Activated CD8-positive, alpha-beta memory T cell treated with anti-CD3 and anti-CD28 coated beads, Interleukin-2, amount 10 ng/mL, durations not matched to agents 7 days and 5 days (primary cell): ENCODE data around the gene CELA1. TPM values are rescaled to one million over a fixed set of nuclear protein-coding genes. Genes with fewer than 3 reads are reported as not detected.

ENCODE experiments used
- ATAC-seq: fragments of 150-1000 bp; cut with Tn5 transposase; one replicate; pipeline ENCODE4 v1.10.0; 2021; ENCODE audit warnings: moderate library complexity
- CTCF ChIA-PET: fragments of 350-600 bp; sonication (Branson Sonifier 250); formaldehyde crosslinking; loops from one replicate; lab custom pipeline; 2021; ENCODE audit warnings: antibody characterized with exemption; lab: Charles Lee
- DNase-seq: peaks from one replicate; pipeline ENCODE4 v3.0.0-alpha.2; 2020
- H3K27ac Mint-ChIP-seq: one replicate; pipeline ENCODE4 v1.8.0; 2021; ENCODE audit warnings: mild to moderate bottlenecking, mixed read lengths
- H3K27me3 Mint-ChIP-seq: one replicate; pipeline ENCODE4 v1.8.0; 2021; ENCODE audit warnings: mixed read lengths
- H3K36me3 Mint-ChIP-seq: one replicate; pipeline ENCODE4 v1.8.0; 2021; ENCODE audit warnings: mild to moderate bottlenecking, mixed read lengths
- H3K4me1 Mint-ChIP-seq: one replicate; pipeline ENCODE4 v1.8.0; 2021; ENCODE audit warnings: mixed read lengths
- H3K4me3 Mint-ChIP-seq: one replicate; pipeline ENCODE4 v1.8.0; 2021; ENCODE audit warnings: mild to moderate bottlenecking, moderate library complexity, mixed read lengths
- H3K9me3 Mint-ChIP-seq: one replicate; pipeline ENCODE4 v1.8.0; 2022; ENCODE audit warnings: low read depth, mixed read lengths
- total RNA-seq, 2 experiments: library from RNA; stranded (reverse); gene quantifications; one replicate each; pipeline ENCODE4 v1.2.3, GENCODE V29; 2021

CELA1 gene
- not detected for total RNA-seq

GRCh38 chr12:51346581-51346980 lies at the start of gene CELA1:
TSS of gene CELA1 (minus strand) at chr12:51346679. CDS start at chr12:51346638, 41 bp downstream.
- no peaks in the 10 kb centered on the region for H3K27me3 Mint-ChIP-seq
- no peaks in the 10 kb centered on the region for H3K36me3 Mint-ChIP-seq
- H3K27ac Mint-ChIP-seq, result no peak within 1 kb of the TSS
- H3K4me3 Mint-ChIP-seq, result no peak within 1 kb of the TSS
- DNase-seq (no peak), ATAC-seq (no peak)
- H3K9me3 Mint-ChIP-seq, result no peaks in the 10 kb centered on the region
- CTCF ChIA-PET, result no interaction called here
- H3K4me1 Mint-ChIP-seq, result peaks cover 1% of the 10 kb centered on the region

- DNase-seq, result peak; percentile 74
- Mint-ChIP-seq H3K27me3 (no peaks in the 10 kb centered on the region), H3K4me1 (peaks cover 41% of the 10 kb centered on the region), H3K27ac (peak overlapping the region; percentile 84), H3K9me3 (no peaks in the 10 kb centered on the region), H3K36me3 (no peaks in the 10 kb centered on the region), H3K4me3 (peak overlapping the region; percentile 62)
- ATAC-seq, result peak; percentile 35
- CTCF ChIA-PET, result interaction anchor here (0.9 to 3.5 kb wide), 8 partner anchors 11 to 585 kb away, joined by 3 to 19 read pairs (median 4); no protein-coding TSS in a partner anchor
Measured at GRCh38 chr12:51395283-51396230, 49.1 kb upstream of the CELA1 start.

GRCh38 chr12:51393676-51394545 lies 47.4 kb upstream of the CELA1 start:
- H3K4me3 Mint-ChIP-seq, result peak overlapping the region; percentile 90
- ATAC-seq (peak; percentile 60), DNase-seq (peak; percentile 85)
- peak overlapping the region; percentile 84 for H3K27ac Mint-ChIP-seq
- no peaks in the 10 kb centered on the region for H3K27me3 Mint-ChIP-seq
- H3K9me3 Mint-ChIP-seq, result no peaks in the 10 kb centered on the region
- CTCF ChIA-PET, result interaction anchor here (1.1 to 3.5 kb wide), 6 partner anchors 18 to 138 kb away, joined by 3 to 19 read pairs (median 6); no protein-coding TSS in a partner anchor
- H3K4me1 Mint-ChIP-seq, result peaks cover 56% of the 10 kb centered on the region
- H3K36me3 Mint-ChIP-seq, result no peaks in the 10 kb centered on the region

GRCh38 chr12:51392556-51393237 lies 46.2 kb upstream of the CELA1 start:
- H3K27me3 Mint-ChIP-seq, result no peaks in the 10 kb centered on the region
- peaks cover 3% of the 10 kb centered on the region for H3K36me3 Mint-ChIP-seq
- ATAC-seq (no peak), DNase-seq (peak; percentile 61)
- H3K9me3 Mint-ChIP-seq, result no peaks in the 10 kb centered on the region
- peak overlapping the region; percentile 84 for H3K27ac Mint-ChIP-seq
- H3K4me1 Mint-ChIP-seq, result peaks cover 67% of the 10 kb centered on the region
- CTCF ChIA-PET, result interaction anchor here (0.9 to 3.0 kb wide), 5 partner anchors 18 to 42 kb away, joined by 3 to 12 read pairs (median 5); no protein-coding TSS in a partner anchor
- H3K4me3 Mint-ChIP-seq, result peak overlapping the region; percentile 90

GRCh38 chr12:51391283-51392123 lies 45.0 kb upstream of the CELA1 start, which contains the start of gene GALNT6:
TSS of gene GALNT6 (minus strand) at chr12:51391406. CDS start at chr12:51379781, 11,625 bp downstream.
- H3K4me3 Mint-ChIP-seq, result peak within 1 kb of the TSS; percentile 90
- peaks cover 5% of the 10 kb centered on the region for H3K36me3 Mint-ChIP-seq
- DNase-seq, result peak; percentile 81
- H3K27ac Mint-ChIP-seq, result peak within 1 kb of the TSS; percentile 88
- ATAC-seq, result peak; percentile 73
- peaks cover 67% of the 10 kb centered on the region for H3K4me1 Mint-ChIP-seq
- no peaks in the 10 kb centered on the region for H3K9me3 Mint-ChIP-seq
- CTCF ChIA-PET, result interaction anchor here (1.5 to 2.4 kb wide), 3 partner anchors 17 to 41 kb away, joined by 3 to 12 read pairs (median 5); no protein-coding TSS in a partner anchor
- H3K27me3 Mint-ChIP-seq, result no peaks in the 10 kb centered on the region

- DNase-seq (peak; percentile 58), ATAC-seq (peak; percentile 11)
- peak overlapping the region; percentile 88 for H3K27ac Mint-ChIP-seq
- H3K27me3 Mint-ChIP-seq, result no peaks in the 10 kb centered on the region
- H3K36me3 Mint-ChIP-seq, result peaks cover 5% of the 10 kb centered on the region
- peak overlapping the region; percentile 90 for H3K4me3 Mint-ChIP-seq
- CTCF ChIA-PET, result interaction anchor here (1.5 to 2.4 kb wide), 4 partner anchors 17 to 40 kb away, joined by 3 to 12 read pairs (median 6); no protein-coding TSS in a partner anchor
- H3K4me1 Mint-ChIP-seq, result peaks cover 66% of the 10 kb centered on the region
- no peaks in the 10 kb centered on the region for H3K9me3 Mint-ChIP-seq
Measured at GRCh38 chr12:51390891-51391282, 44.4 kb upstream of the CELA1 start.

GRCh38 chr12:51390457-51390856 lies 44.0 kb upstream of the CELA1 start:
- Mint-ChIP-seq H3K4me3 (peak overlapping the region; percentile 90), H3K4me1 (peaks cover 62% of the 10 kb centered on the region), H3K9me3 (no peaks in the 10 kb centered on the region), H3K36me3 (peaks cover 5% of the 10 kb centered on the region), H3K27ac (peak overlapping the region; percentile 88), H3K27me3 (no peaks in the 10 kb centered on the region)
- DNase-seq (no peak), ATAC-seq (no peak)
- CTCF ChIA-PET, result interaction anchor here (2.3 to 2.4 kb wide), 2 partner anchors 19 to 21 kb away, joined by 6 to 12 read pairs; no protein-coding TSS in a partner anchor

GRCh38 chr12:51389302-51389999 lies 43.0 kb upstream of the CELA1 start:
- no peak for DNase-seq
- Mint-ChIP-seq H3K4me3 (no peak overlapping the region), H3K4me1 (peaks cover 54% of the 10 kb centered on the region), H3K27ac (peak overlapping the region; percentile 37), H3K27me3 (no peaks in the 10 kb centered on the region), H3K36me3 (peaks cover 5% of the 10 kb centered on the region), H3K9me3 (no peaks in the 10 kb centered on the region)
- no peak for ATAC-seq
- CTCF ChIA-PET, result interaction anchor here (1.4 to 2.3 kb wide), 2 partner anchors 18 to 142 kb away, joined by 4 to 6 read pairs; no protein-coding TSS in a partner anchor

GRCh38 chr12:51388846-51389245 lies 42.4 kb upstream of the CELA1 start:
- CTCF ChIA-PET, result interaction anchor here (1.4 to 2.3 kb wide), 2 partner anchors 17 to 143 kb away, joined by 4 to 6 read pairs; no protein-coding TSS in a partner anchor
- DNase-seq (no peak), ATAC-seq (no peak)
- H3K9me3 Mint-ChIP-seq, result no peaks in the 10 kb centered on the region
- peaks cover 5% of the 10 kb centered on the region for H3K36me3 Mint-ChIP-seq
- H3K27me3 Mint-ChIP-seq, result no peaks in the 10 kb centered on the region
- H3K27ac Mint-ChIP-seq, result peak overlapping the region; percentile 38
- peaks cover 53% of the 10 kb centered on the region for H3K4me1 Mint-ChIP-seq
- H3K4me3 Mint-ChIP-seq, result no peak overlapping the region

- Mint-ChIP-seq H3K36me3 (peaks cover 5% of the 10 kb centered on the region), H3K27me3 (no peaks in the 10 kb centered on the region), H3K4me3 (no peak overlapping the region), H3K4me1 (peaks cover 53% of the 10 kb centered on the region), H3K9me3 (no peaks in the 10 kb centered on the region), H3K27ac (no peak overlapping the region)
- no peak for DNase-seq
- no peak for ATAC-seq
- CTCF ChIA-PET, result interaction anchor here (1.4 to 2.3 kb wide), 2 partner anchors 16 to 144 kb away, joined by 4 to 6 read pairs; no protein-coding TSS in a partner anchor
Measured at GRCh38 chr12:51388069-51388799, 41.8 kb upstream of the CELA1 start.
